Stimulated activated CD4-positive, alpha-beta T cell treated with anti-CD3 and anti-CD28 coated beads, TNF-alpha, amount 100 ng/mL, for 1 hour (primary cell): ENCODE measurements around the gene KRTAP3-3.
"Not testable (repeated sequence)": the region's sequence is repeated elsewhere in the genome, so short reads cannot be mapped to it uniquely, and the experiment has no call there.

Experiments used
- DNase-seq, 3 donors: peaks; one replicate each; pipeline ENCODE4 v3.0.0-alpha.2; 2020; ENCODE audit warnings: low read depth in 3 of 3, low spot score in 1 of 3

The KRTAP3-3 gene

GRCh38 chr17:40993839-40994238 is at the start of gene KRTAP3-3:
KRTAP3-3 (minus strand) TSS chr17:40994164; CDS start chr17:40994097, 67 bp downstream.
- no peak for DNase-seq

GRCh38 chr17:41042953-41043352 is 49.0 kb upstream of the KRTAP3-3 start:
- no peak for DNase-seq

GRCh38 chr17:41040783-41041571 is 47.0 kb upstream of the KRTAP3-3 start, which contains the start of gene KRTAP1-1:
KRTAP1-1 (minus strand) TSS chr17:41041450; CDS start chr17:41041397, 53 bp downstream.
- DNase-seq = not testable (repeated sequence)

GRCh38 chr17:41037853-41038350 is 43.9 kb upstream of the KRTAP3-3 start:
- no peak for DNase-seq

DNA sequence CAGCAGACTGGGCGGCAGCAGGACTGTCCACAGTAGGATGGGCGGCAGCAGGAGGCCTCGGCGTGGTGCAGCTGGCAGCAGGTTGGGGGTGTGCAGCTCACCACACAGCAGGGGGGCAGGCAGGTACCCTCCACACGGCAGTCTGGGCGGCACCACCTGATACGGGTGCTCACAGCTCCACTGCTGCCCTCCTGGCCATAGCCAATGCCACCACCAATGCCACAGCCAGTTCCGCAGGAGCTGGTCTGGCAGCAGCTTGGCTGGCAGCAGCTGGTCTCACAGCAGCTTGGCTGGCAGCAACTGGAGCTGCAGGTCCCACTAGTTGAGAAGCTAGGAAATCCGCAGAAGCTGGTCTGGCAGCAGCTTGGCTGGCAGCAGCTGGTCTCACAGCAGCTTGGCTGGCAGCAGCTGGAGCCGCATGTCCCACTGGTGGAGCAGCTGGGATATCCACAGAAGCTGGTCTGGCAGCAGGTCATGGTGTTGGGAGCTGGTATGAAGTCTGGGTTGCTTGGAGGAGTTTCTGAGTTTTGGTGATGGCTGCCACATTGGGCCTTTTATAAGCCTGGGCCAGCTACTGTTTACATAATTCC is 40.5 kb upstream of the KRTAP3-3 start, which contains the start of gene KRTAP1-3:
TSS of gene KRTAP1-3 (minus strand) at position 529 of the 590 bp plus-strand sequence. CDS start at position 476, 53 bp downstream.
- not testable (repeated sequence) for DNase-seq

- no peak for DNase-seq
These were observed 35.8 kb upstream of the KRTAP3-3 start, which contains the start of gene KRTAP1-4 for GRCh38 chr17:41029633-41030245. KRTAP1-4 (minus strand) TSS chr17:41030195; CDS start chr17:41030078, 117 bp downstream.

GRCh38 chr17:41026715-41027471 is 32.9 kb upstream of the KRTAP3-3 start, which contains the start of gene KRTAP1-5:
KRTAP1-5 (minus strand) TSS chr17:41027208; CDS start chr17:41027155, 53 bp downstream.
- no peak for DNase-seq

DNA sequence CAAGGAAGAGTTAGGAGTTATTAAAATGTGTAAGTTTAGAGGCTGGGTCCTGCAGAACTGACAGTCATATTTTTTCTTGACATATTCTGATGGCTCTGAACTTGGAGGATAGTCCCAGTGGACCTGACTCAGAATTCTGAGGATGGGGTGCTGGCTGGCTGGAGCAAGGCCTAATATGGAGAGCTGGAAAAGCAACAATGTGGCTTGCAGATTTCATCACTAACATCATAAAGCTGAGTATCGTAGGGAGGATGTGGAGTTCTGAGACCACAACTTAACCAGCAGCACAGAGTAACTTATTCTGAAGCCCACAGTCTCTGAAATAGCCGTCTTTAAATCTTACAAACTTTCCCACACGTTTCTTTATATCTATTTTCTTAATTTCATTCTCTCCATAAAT is 30.7 kb upstream of the KRTAP3-3 start:
- no peak for DNase-seq

DNA sequence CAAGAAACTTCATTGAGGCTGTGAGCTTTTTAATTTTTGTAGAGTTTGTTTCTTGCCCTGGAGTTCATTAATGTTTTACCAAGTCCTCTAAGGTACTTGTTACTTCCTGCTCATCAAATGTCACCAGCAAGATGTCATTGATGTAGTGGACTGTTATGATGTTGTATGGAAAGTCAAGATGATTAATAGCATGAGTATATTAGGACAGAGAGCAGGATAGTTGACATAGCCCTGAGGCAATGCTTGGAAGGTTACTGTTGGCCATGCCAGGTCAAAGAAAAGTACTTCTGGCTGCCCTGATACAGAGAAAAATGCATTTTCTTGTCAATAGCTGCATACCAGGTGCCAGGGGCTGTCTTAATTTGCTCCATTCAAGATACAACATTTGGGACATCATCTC is 26.4 kb upstream of the KRTAP3-3 start:
- no peak for DNase-seq

- DNase-seq = no peak
These were observed 25.5 kb upstream of the KRTAP3-3 start for GRCh38 chr17:41019415-41019814.

DNA sequence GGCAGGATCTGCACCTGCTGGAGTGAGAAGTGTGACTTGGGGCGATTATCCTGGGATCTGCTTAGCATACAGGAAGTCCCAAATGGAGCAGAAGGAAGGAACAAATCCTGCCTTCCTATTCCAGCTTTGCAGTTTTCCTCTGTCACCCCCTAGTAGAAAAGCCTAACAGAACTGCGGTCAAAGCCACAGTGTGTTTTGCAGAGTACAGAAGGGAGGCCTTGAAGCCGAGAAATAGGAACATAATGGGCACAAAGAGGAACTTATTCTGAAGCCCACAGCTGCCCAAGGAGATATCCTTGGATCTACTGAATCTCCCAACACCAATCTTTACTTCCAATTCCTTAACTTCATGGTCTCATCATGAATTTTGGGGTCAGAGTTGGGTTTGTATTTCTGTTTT is 24.6 kb upstream of the KRTAP3-3 start:
- DNase-seq = no peak

- no peak for DNase-seq
These were observed 22.7 kb upstream of the KRTAP3-3 start for GRCh38 chr17:41016578-41017215.

GRCh38 chr17:41015454-41015853 is 21.5 kb upstream of the KRTAP3-3 start:
- DNase-seq = no peak

GRCh38 chr17:41013606-41014005 is 19.6 kb upstream of the KRTAP3-3 start:
- no peak for DNase-seq

DNA sequence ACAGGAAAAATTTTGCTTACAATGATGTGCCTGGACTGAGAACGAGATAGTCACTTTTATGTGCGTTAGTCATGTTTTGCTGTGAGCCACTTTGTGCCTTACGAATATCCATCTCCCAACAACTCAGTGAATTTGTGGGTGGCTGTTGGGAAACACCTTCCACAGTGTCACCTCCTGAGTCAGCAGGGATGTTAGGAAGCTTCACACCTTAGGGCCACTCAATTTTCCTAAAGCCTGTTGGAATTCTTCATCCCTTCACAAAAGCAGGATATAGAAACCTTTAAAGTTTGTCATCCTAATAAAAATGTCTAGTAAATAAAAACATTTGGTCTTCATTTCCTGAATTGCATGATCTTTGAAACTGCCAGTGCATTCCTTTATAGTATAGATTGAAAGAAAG is 19.2 kb upstream of the KRTAP3-3 start:
- DNase-seq = no peak

- no peak for DNase-seq
These were observed 18.6 kb upstream of the KRTAP3-3 start for GRCh38 chr17:41012326-41013120.

DNA sequence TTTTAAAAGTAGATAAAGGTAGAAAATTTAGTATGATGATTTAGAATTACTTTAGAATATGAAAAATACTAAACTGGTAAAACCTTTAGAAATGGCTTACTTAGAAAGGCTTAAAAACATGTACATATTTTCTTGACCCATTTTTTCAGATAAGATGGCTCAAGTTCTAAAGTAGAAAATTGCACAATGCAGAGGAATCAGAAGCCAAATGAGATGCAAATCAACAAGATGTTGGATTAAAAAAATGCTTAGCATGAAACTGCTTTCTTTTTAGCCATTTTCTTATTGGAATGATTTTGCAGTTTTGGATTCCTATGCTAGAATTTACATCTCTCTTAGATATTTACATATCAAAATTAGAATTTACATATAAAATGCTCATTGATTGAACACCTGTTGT is 16.5 kb upstream of the KRTAP3-3 start:
- no peak for DNase-seq

DNA sequence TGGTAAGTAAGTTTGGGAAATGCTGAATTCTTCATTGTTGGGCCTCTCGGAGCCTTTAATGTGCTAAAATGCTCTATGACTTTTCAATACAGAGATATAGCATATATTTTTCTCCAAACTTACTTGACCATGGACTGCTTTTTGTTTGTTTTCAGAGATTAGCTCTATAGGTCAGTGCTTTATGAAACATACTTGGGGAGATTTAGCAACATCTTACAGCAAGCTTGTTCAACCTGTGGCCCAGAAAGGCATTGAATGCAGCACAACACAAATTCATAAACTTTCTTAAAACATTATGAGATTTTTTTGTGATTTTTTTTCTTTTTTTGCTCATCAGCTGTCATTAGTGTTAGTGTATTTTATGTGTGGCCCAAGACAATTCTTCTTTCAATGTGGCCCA is 16.0 kb upstream of the KRTAP3-3 start:
- DNase-seq = no peak

DNA sequence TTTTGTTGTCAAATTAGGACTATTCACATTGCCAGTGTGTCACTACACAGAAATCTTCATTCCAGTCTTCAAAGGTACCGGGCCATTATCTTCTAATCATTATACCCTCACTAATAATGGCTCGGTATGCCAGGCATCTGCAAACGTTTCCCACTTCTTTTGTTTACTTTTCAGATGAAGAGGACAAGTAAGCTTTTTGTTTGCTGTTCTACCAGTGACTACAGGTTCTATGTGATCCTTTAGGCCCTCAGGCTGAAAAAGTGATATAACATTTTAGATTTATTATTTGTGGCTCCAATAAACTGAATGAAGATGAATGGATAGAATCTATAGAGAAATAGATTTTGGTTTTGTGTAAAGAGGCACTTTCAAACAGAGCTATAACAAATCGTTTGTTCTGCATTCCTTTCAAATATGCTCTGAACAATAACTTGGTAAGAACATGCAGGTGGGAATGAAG is 15.4 kb upstream of the KRTAP3-3 start:
- DNase-seq = no peak
